ENCODE measurements around the gene DIDO1.

DIDO1 gene

GRCh38 chr20:62952373-62952967 is 26.2 kb upstream of the DIDO1 start, which contains the start of gene SLC17A9:
Gene SLC17A9 (plus strand): TSS chr20:62952709. CDS start chr20:62952831, 122 bp downstream.
- peak within 1 kb of the TSS; percentile 69 for H3K4me3 ChIP-seq (ENCODE audit: low read length)
- TF ChIP-seq, protein P1, sequence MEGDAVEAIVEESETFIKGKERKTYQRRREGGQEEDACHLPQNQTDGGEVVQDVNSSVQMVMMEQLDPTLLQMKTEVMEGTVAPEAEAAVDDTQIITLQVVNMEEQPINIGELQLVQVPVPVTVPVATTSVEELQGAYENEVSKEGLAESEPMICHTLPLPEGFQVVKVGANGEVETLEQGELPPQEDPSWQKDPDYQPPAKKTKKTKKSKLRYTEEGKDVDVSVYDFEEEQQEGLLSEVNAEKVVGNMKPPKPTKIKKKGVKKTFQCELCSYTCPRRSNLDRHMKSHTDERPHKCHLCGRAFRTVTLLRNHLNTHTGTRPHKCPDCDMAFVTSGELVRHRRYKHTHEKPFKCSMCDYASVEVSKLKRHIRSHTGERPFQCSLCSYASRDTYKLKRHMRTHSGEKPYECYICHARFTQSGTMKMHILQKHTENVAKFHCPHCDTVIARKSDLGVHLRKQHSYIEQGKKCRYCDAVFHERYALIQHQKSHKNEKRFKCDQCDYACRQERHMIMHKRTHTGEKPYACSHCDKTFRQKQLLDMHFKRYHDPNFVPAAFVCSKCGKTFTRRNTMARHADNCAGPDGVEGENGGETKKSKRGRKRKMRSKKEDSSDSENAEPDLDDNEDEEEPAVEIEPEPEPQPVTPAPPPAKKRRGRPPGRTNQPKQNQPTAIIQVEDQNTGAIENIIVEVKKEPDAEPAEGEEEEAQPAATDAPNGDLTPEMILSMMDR (conservative IDR thresholded peaks at IDR 0.05; ENCODE audit: low read length) = no peak
- DNase-seq (ENCODE audit: low read depth) = peak; percentile 71

- TF ChIP-seq, protein P1 (conservative IDR thresholded peaks at IDR 0.05; ENCODE audit: low read length) = no peak
- peak overlapping the region; percentile 69 for H3K4me3 ChIP-seq (ENCODE audit: low read length)
Measured at GRCh38 chr20:62951896-62952372, 25.6 kb upstream of the DIDO1 start.

GRCh38 chr20:62951143-62951895 is 25.0 kb upstream of the DIDO1 start:
- no peak for DNase-seq (ENCODE audit: low read depth)
- no peak overlapping the region for H3K4me3 ChIP-seq (ENCODE audit: low read length)
- TF ChIP-seq, protein P1 (conservative IDR thresholded peaks at IDR 0.05; ENCODE audit: low read length) = no peak

More at GRCh38 chr20:62951896-62952372, 25.6 kb upstream of the DIDO1 start:
- DNase-seq (ENCODE audit: low read depth) = no peak

DNA sequence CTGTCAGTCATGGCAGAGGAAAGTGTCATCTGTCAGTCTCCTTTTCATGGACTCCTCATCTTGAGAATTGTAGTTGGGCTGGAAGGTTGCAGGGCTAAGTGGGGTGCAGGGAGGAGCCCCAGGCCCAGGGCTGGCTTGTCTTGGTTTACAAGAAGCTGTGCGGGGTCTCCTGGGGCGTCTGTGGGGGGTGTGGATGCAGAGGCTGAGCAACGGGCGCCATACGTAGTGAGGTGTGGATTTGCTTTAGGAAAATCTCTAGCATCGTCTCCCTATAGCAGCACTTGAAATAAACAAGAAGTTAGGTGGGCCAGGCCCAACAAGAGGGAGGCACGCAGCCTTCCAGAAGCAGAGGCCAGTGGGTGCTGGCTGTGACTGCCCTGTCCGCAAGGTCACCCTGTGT is 24.4 kb upstream of the DIDO1 start:
- no peak overlapping the region for H3K4me3 ChIP-seq (ENCODE audit: low read length)
- TF ChIP-seq, protein P1 (conservative IDR thresholded peaks at IDR 0.05; ENCODE audit: low read length) = no peak
- no peak for DNase-seq (ENCODE audit: low read depth)

GRCh38 chr20:62949962-62950361 is 23.7 kb upstream of the DIDO1 start:
- no peak overlapping the region for H3K4me3 ChIP-seq (ENCODE audit: low read length)
- TF ChIP-seq, protein P1 (conservative IDR thresholded peaks at IDR 0.05; ENCODE audit: low read length) = no peak
- no peak for DNase-seq (ENCODE audit: low read depth)

DNA sequence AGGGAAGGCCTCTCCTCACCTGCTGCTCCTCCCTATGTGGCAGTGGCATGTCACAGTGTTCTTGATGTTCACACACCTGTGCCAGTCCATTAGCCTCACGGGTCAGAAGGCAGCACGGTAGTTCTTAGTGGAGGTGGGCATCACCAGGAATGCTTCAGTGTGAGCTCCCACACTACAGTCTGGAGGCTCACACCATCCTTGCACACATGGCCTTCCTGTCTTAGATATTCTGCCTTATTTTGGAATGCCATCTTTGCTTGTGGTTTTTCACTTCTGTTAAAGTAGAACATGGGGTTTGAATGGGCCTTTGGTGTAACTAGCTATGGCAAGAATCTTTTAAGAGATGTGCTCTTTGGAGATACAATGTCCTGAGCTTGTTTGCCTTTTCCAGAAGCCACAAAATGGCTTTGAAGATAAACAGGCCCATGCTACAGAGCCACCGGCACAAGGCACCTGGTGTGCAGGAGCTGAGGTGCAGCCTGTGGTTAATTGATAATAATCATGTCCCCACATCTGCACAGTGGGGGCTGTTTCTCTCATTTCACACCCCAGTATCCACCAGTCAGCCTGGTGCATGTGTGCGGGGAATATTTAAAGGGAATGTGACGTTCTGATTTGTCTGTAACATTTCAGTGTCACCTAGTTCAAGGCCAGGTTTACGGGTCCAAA is 23.0 kb upstream of the DIDO1 start:
- TF ChIP-seq, protein P1 (conservative IDR thresholded peaks at IDR 0.05; ENCODE audit: low read length) = no peak
- no peak for DNase-seq (ENCODE audit: low read depth)
- no peak overlapping the region for H3K4me3 ChIP-seq (ENCODE audit: low read length)
